Measurements from ENCODE around the gene ADD2. TPM values are rescaled to one million over a fixed set of nuclear protein-coding genes. Genes with fewer than 3 reads are reported as not detected.

ADD2 gene
- total RNA-seq, 1 experiment from 2014 or later: 3.5 TPM

DNA sequence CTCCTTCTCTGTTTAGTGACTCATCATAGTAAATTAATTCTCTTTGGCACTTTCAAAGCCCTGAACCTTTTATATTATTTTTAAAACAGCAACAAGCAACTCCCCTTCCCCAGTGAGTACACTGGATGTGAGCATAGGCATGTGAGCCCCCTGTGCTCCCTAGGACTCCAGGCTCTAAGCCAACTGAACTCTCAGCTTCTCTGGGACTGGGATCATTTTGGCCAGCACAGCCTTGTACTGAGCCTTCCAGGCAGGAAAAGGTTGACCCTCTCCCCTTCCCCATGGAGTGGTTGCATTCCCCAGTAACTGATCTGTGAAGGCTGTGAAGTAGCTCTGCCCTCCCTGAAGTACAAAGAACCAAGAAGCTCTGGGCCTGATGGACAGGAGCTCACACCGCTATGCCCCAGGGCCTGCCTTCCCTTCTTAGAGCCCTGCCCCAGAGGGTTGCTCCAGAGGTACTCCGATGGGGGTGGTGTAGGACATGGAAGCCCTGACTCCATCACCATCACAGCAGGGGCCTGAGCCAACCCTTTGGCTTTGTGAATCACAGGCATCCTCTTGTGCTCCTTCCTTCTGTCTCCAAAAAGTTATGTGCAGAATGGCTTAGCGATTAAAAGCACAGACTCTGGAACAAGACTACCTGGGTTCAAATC, 57.8 kb downstream of the ADD2 start:
- H4K20me1 ChIP-seq (ENCODE audit: insufficient read depth): no peaks in the 10 kb centered on the region
- no peak overlapping the region for H3K4me3 ChIP-seq
- H3K27me3 ChIP-seq (ENCODE audit: insufficient read depth, low read depth): peaks cover 6% of the 10 kb centered on the region; the same call in 1 of the 2 replicates
- intact Hi-C loops (cut with micrococcal nuclease; ENCODE audit: unreplicated experiment): no loop called here
- CTCF ChIA-PET: no interaction called here
- TF ChIP-seq EZH2 (IDR thresholded peaks at IDR 0.05; ENCODE audit: low read depth): no peak
- TF ChIP-seq, protein P1, sequence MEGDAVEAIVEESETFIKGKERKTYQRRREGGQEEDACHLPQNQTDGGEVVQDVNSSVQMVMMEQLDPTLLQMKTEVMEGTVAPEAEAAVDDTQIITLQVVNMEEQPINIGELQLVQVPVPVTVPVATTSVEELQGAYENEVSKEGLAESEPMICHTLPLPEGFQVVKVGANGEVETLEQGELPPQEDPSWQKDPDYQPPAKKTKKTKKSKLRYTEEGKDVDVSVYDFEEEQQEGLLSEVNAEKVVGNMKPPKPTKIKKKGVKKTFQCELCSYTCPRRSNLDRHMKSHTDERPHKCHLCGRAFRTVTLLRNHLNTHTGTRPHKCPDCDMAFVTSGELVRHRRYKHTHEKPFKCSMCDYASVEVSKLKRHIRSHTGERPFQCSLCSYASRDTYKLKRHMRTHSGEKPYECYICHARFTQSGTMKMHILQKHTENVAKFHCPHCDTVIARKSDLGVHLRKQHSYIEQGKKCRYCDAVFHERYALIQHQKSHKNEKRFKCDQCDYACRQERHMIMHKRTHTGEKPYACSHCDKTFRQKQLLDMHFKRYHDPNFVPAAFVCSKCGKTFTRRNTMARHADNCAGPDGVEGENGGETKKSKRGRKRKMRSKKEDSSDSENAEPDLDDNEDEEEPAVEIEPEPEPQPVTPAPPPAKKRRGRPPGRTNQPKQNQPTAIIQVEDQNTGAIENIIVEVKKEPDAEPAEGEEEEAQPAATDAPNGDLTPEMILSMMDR (conservative IDR thresholded peaks at IDR 0.05): no peak
- H3K9me3 ChIP-seq (ENCODE audit: insufficient read depth, low read depth): no peaks in the 10 kb centered on the region
- no peak overlapping the region for H2AFZ ChIP-seq
- H3K9me2 ChIP-seq (ENCODE audit: insufficient read depth): no peaks in the 10 kb centered on the region
- no peaks in the 10 kb centered on the region for H3K4me1 ChIP-seq (replicated peaks; ENCODE audit: insufficient read depth)
- no peaks in the 10 kb centered on the region for H3K36me3 ChIP-seq (ENCODE audit: low read depth)
- BruUV-seq (replicated peaks): no TSS peak
- no peak overlapping the region for H3K27ac ChIP-seq
- no peak for DNase-seq
- no peak overlapping the region for H3K4me2 ChIP-seq
- H3K79me2 ChIP-seq (ENCODE audit: low read depth): no peaks in the 10 kb centered on the region
- POLR2A ChIA-PET (ENCODE audit: unreplicated experiment): no interaction called here
- no peaks in the 10 kb centered on the region for H3F3A ChIP-seq (ENCODE audit: insufficient read depth, low read depth)

DNA sequence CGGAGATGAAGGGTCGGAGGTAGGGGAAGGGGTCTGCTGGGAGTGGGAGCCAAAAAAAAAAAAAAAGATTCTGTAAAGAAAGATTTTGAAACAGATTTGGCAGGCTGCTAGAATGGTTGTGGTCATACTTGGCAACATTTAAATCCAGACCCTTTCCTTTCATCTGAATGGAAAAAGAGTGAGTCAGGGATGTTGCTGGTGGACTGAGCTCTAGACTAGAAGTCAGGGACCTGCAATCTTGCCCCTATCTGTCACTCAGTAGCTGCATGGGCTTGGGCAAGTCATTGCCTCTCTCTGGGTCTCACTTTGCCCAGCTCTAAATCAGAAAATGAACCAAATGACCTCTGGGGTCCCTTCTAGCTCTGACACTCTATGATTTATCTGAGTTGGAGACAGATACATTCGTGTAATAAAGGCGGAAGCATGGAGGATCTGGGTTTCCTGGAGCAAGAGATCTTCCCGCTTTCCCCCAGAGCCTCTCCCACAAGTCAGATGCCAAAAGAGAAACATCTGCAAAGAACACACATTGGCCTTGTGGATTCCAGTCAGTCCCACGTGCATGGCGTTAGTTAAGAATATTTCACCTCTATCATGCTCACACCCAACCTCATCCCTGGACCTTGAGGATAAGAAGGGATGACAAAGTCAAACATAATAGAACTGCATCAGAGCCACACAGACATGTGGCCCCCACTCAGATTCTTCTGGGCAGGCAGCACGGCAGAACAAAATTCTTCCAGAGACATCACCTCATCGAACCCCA, 58.5 kb downstream of the ADD2 start:
- Histone ChIP-seq H3K79me2 (ENCODE audit: low read depth) (no peaks in the 10 kb centered on the region), H3K27ac (no peak overlapping the region), H3K9me3 (ENCODE audit: insufficient read depth, low read depth) (no peaks in the 10 kb centered on the region), H3K4me1 (replicated peaks; ENCODE audit: insufficient read depth) (no peaks in the 10 kb centered on the region), H4K20me1 (ENCODE audit: insufficient read depth) (no peaks in the 10 kb centered on the region), H3K4me3 (no peak overlapping the region), H3K27me3 (ENCODE audit: insufficient read depth, low read depth) (peaks cover 9% of the 10 kb centered on the region; the same call in 1 of the 2 replicates), H3K4me2 (no peak overlapping the region), H3K36me3 (ENCODE audit: low read depth) (no peaks in the 10 kb centered on the region), H3K9me2 (ENCODE audit: insufficient read depth) (no peaks in the 10 kb centered on the region), H2AFZ (no peak overlapping the region), H3F3A (ENCODE audit: insufficient read depth, low read depth) (no peaks in the 10 kb centered on the region)
- intact Hi-C loops (cut with micrococcal nuclease; ENCODE audit: unreplicated experiment): no loop called here
- POLR2A ChIA-PET (ENCODE audit: unreplicated experiment): no interaction called here
- DNase-seq: no peak
- TF ChIP-seq, protein P1 (conservative IDR thresholded peaks at IDR 0.05): no peak
- TF ChIP-seq EZH2 (IDR thresholded peaks at IDR 0.05; ENCODE audit: low read depth): no peak
- no TSS peak for BruUV-seq (replicated peaks)
- CTCF ChIA-PET: no interaction called here

DNA sequence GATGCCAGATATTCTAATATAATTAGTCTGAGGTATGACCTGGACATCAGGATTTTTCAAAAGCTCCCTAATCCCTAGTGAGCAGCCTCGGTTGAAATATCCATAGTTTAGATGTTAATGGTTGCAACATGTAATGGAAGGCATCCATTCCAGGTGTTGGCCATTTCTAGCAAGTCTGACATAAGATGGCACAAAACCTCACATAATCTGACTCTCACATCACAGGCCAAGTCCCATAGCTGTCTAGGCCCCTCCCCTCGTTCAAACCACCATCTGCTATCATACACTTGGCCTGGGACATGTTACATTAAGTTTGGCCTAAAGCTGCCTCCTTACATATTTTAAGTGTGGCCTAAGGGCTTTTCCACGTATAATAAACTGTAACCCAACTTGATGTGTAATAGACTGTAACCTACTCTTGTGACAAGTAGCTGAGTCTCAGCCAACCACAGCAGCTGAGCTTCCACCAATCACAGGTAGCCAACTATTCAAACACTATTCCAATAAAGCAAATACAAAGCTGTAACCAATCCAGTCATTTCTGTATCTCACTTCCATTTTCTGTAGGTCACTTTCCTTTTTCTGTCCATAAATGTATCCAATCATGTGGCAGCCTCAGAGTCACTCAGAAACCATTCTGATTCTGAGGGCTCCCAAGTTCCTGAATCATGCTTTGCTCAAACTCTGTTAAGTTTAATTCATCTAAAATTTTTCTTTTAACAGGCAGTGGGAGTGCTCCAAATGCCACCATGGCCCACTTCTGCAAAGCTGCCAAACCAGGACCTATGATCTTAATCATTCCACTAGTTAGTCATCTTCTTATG, 59.4 kb downstream of the ADD2 start:
- DNase-seq: no peak
- Histone ChIP-seq H3F3A (ENCODE audit: insufficient read depth, low read depth) (no peaks in the 10 kb centered on the region), H3K9me2 (ENCODE audit: insufficient read depth) (no peaks in the 10 kb centered on the region), H3K4me2 (no peak overlapping the region), H3K36me3 (ENCODE audit: low read depth) (no peaks in the 10 kb centered on the region), H2AFZ (no peak overlapping the region), H4K20me1 (ENCODE audit: insufficient read depth) (no peaks in the 10 kb centered on the region), H3K4me1 (replicated peaks; ENCODE audit: insufficient read depth) (no peaks in the 10 kb centered on the region), H3K9me3 (ENCODE audit: insufficient read depth, low read depth) (no peaks in the 10 kb centered on the region; the same call in 1 of the 2 replicates), H3K4me3 (no peak overlapping the region), H3K27me3 (ENCODE audit: insufficient read depth, low read depth) (peaks cover 9% of the 10 kb centered on the region; the same call in 1 of the 2 replicates), H3K79me2 (ENCODE audit: low read depth) (no peaks in the 10 kb centered on the region), H3K27ac (no peak overlapping the region)
- POLR2A ChIA-PET (ENCODE audit: unreplicated experiment): no interaction called here
- CTCF ChIA-PET: no interaction called here
- no TSS peak for BruUV-seq (replicated peaks)
- intact Hi-C loops (cut with micrococcal nuclease; ENCODE audit: unreplicated experiment): no loop called here
- TF ChIP-seq, protein P1 (conservative IDR thresholded peaks at IDR 0.05): no peak
- no peak for TF ChIP-seq EZH2 (IDR thresholded peaks at IDR 0.05; ENCODE audit: low read depth)

All from PC-9 (cell line).